ENCODE results near the gene CEP70.
"Not testable (repeated sequence)": the region's sequence is repeated elsewhere in the genome, so short reads cannot be mapped to it uniquely, and the experiment has no call there.

The CEP70 gene

GRCh38 chr3:138539352-138539751, 54.7 kb downstream of the CEP70 start:
- no peak for TF ChIP-seq CTCF (IDR thresholded peaks at IDR 0.05; ENCODE audit: control insufficient read depth, extremely low read depth, insufficient read depth)
- H3K4me3 ChIP-seq (ENCODE audit: low read depth, low read length): no peak overlapping the region
- no peak for DNase-seq (ENCODE audit: low read depth)

- not testable (repeated sequence) for H3K4me3 ChIP-seq (ENCODE audit: low read depth, low read length); DNase-seq (ENCODE audit: low read depth)
Observed at GRCh38 chr3:138521445-138521844, 72.6 kb downstream of the CEP70 start.

GRCh38 chr3:138513090-138513843, 80.8 kb downstream of the CEP70 start:
- DNase-seq (ENCODE audit: low read depth): no peak
- no peak overlapping the region for H3K4me3 ChIP-seq (ENCODE audit: low read depth, low read length)
- TF ChIP-seq CTCF (IDR thresholded peaks at IDR 0.05; ENCODE audit: control insufficient read depth, extremely low read depth, insufficient read depth): no peak

GRCh38 chr3:138511945-138512344, 82.1 kb downstream of the CEP70 start:
- no peak for TF ChIP-seq CTCF (IDR thresholded peaks at IDR 0.05; ENCODE audit: control insufficient read depth, extremely low read depth, insufficient read depth)
- H3K4me3 ChIP-seq (ENCODE audit: low read depth, low read length): no peak overlapping the region
- DNase-seq (ENCODE audit: low read depth): no peak

GRCh38 chr3:138509586-138509985, 84.5 kb downstream of the CEP70 start:
- no peak overlapping the region for H3K4me3 ChIP-seq (ENCODE audit: low read depth, low read length)
- no peak for TF ChIP-seq CTCF (IDR thresholded peaks at IDR 0.05; ENCODE audit: control insufficient read depth, extremely low read depth, insufficient read depth)
- DNase-seq (ENCODE audit: low read depth): no peak

- TF ChIP-seq CTCF (IDR thresholded peaks at IDR 0.05; ENCODE audit: control insufficient read depth, extremely low read depth, insufficient read depth): no peak
- no peak for DNase-seq (ENCODE audit: low read depth)
- no peak overlapping the region for H3K4me3 ChIP-seq (ENCODE audit: low read depth, low read length)
Observed at GRCh38 chr3:138507524-138507923, 86.5 kb downstream of the CEP70 start.

- TF ChIP-seq CTCF (IDR thresholded peaks at IDR 0.05; ENCODE audit: control insufficient read depth, extremely low read depth, insufficient read depth): no peak
- no peak overlapping the region for H3K4me3 ChIP-seq (ENCODE audit: low read depth, low read length)
- DNase-seq (ENCODE audit: low read depth): no peak
Observed at GRCh38 chr3:138498991-138499390, 95.1 kb downstream of the CEP70 start.

Measured in LNCaP clone FGC (cell line).